B cell (primary cell): ENCODE results near the gene CNST. TPM values are rescaled to one million over a fixed set of nuclear protein-coding genes. Genes with fewer than 3 reads are reported as not detected.

Experiments used
- ATAC-seq: fragments of 200-7000 bp; cut with Tn5 transposase; one replicate; pipeline ENCODE4 v1.10.0; 2021; ENCODE audit warnings: low read depth, mild to moderate bottlenecking, moderate number of reproducible peaks, moderate library complexity
- CTCF ChIA-PET: fragments of 350-600 bp; sonication (Branson Sonifier 250); formaldehyde crosslinking; loops from one replicate; lab custom pipeline; 2021; ENCODE audit warnings: antibody characterized with exemption, inconsistent platforms; lab: Charles Lee
- POLR2A ChIA-PET: fragments of 350-600 bp; sonication (Branson Sonifier 250); formaldehyde crosslinking; loops from one replicate; lab custom pipeline; 2021; ENCODE audit warnings: antibody characterized with exemption; lab: Charles Lee
- DNase-seq: peaks from one replicate; pipeline ENCODE4 v3.0.0; 2013
- H2AFZ ChIP-seq: 2 replicates; pipeline ENCODE4 v1.6.1; 2012; ENCODE audit warnings: mild to moderate bottlenecking, low read depth, low read length; ENCODE audit not compliant: insufficient read depth, poor library complexity, severe bottlenecking
- H3K27ac ChIP-seq, 2 donors: 1 replicate in 1 of 2; 2 replicates in 1 of 2; pipeline ENCODE4 v1.5.1; 2012 to 2013; ENCODE audit warnings: low read length in 2 of 2, mild to moderate bottlenecking in 2 of 2, moderate library complexity in 1 of 2
- H3K27me3 ChIP-seq, 4 experiments: fragments of 200-600 bp in 1 of 4; sonication (generic) in 1 of 4; replicated peaks in 1 of 4; 1 replicate in 2 of 4; 2 replicates in 2 of 4; pipeline versions ENCODE4 v1.6.1 to v1.7.0; 2013 to 2016; ENCODE audit warnings: low read length in 3 of 4, mild to moderate bottlenecking in 2 of 4, mixed read lengths in 1 of 4, moderate library complexity in 1 of 4; ENCODE audit not compliant: insufficient read depth in 4 of 4, control insufficient read depth in 3 of 4; ENCODE audit errors: control extremely low read depth in 1 of 4
- H3K36me3 ChIP-seq, 2 experiments: replicated peaks in 1 of 2; 1 replicate in 1 of 2; 2 replicates in 1 of 2; pipeline versions ENCODE4 v1.6.1 to v1.7.1; 2013; ENCODE audit warnings: low read length in 1 of 2; ENCODE audit not compliant: insufficient read depth in 2 of 2, control insufficient read depth in 1 of 2; ENCODE audit errors: control extremely low read depth in 1 of 2, extremely low read depth in 1 of 2
- H3K4me1 ChIP-seq, 2 donors: fragments of 200-600 bp in 1 of 2; sonication (generic) in 1 of 2; 1 replicate in 1 of 2; 2 replicates in 1 of 2; pipeline versions ENCODE4 v1.5.1 to v1.6.1; 2013 to 2017; ENCODE audit warnings: low read length in 2 of 2; ENCODE audit not compliant: control insufficient read depth in 2 of 2, insufficient read depth in 2 of 2
- H3K4me2 ChIP-seq: replicated peaks from 2 replicates; pipeline ENCODE3; 2012; ENCODE audit warnings: mild to moderate bottlenecking, low read depth, low read length; ENCODE audit not compliant: poor library complexity, severe bottlenecking
- H3K4me3 ChIP-seq, 5 experiments: fragments of 200-600 bp in 1 of 5; sonication (generic) in 1 of 5; 1 replicate in 3 of 5; 2 replicates in 2 of 5; pipeline versions ENCODE4 v1.5.1 to v1.7.0; 2011 to 2016; ENCODE audit warnings: low read length in 4 of 5, mild to moderate bottlenecking in 4 of 5, low read depth in 2 of 5, control low read depth in 1 of 5, moderate library complexity in 1 of 5; ENCODE audit not compliant: insufficient read depth in 1 of 5; ENCODE audit errors: control extremely low read depth in 1 of 5, extremely low read depth in 1 of 5
- H3K79me2 ChIP-seq: fragments of 200-600 bp; sonication (generic); one replicate; pipeline ENCODE4 v1.6.0; 2016; ENCODE audit warnings: low read length; ENCODE audit not compliant: control insufficient read depth, insufficient read depth
- H3K9ac ChIP-seq: fragments of 200-600 bp; sonication (generic); 2 replicates; pipeline ENCODE4 v1.6.1; 2017; ENCODE audit warnings: mild to moderate bottlenecking, low read length, moderate library complexity
- H3K9me3 ChIP-seq, 3 donors: one replicate each; pipeline versions ENCODE4 v1.6.1 to v1.7.1; 2013; ENCODE audit warnings: low read length in 2 of 3; ENCODE audit not compliant: control insufficient read depth in 2 of 3, insufficient read depth in 1 of 3; ENCODE audit errors: control extremely low read depth in 1 of 3
- H4K20me1 ChIP-seq: 2 replicates; pipeline ENCODE4 v1.6.0; 2012; ENCODE audit warnings: mild to moderate bottlenecking, low read length; ENCODE audit not compliant: insufficient read depth, control insufficient read depth, poor library complexity, severe bottlenecking
- H3K27ac Mint-ChIP-seq: one replicate; pipeline ENCODE4 v1.8.0; 2021; ENCODE audit warnings: mixed read lengths
- H3K27me3 Mint-ChIP-seq: one replicate; pipeline ENCODE4 v1.8.0; 2021; ENCODE audit warnings: mixed read lengths
- H3K4me1 Mint-ChIP-seq: one replicate; pipeline ENCODE4 v1.8.0; 2021; ENCODE audit warnings: mixed read lengths
- H3K4me3 Mint-ChIP-seq: one replicate; pipeline ENCODE4 v1.8.0; 2021; ENCODE audit warnings: mixed read lengths
- H3K9me3 Mint-ChIP-seq: one replicate; pipeline ENCODE4 v1.8.0; 2022; ENCODE audit warnings: mixed read lengths; ENCODE audit not compliant: insufficient read depth
- CTCF ChIP-seq: fragments of 200-600 bp; IDR thresholded peaks from one replicate; pipeline ENCODE4 v1.8.0; 2022; ENCODE audit warnings: antibody characterized with exemption, mild to moderate bottlenecking
- EZH2 ChIP-seq: IDR thresholded peaks from 2 replicates; pipeline ENCODE4 v1.6.1; 2012; ENCODE audit warnings: borderline replicate concordance, low read depth, mild to moderate bottlenecking, moderate library complexity, low read length; ENCODE audit not compliant: insufficient read depth, poor library complexity, severe bottlenecking
- WGBS: methylation state at CpG from one replicate; pipeline ENCODE4 v1.1.5; 2013; ENCODE audit warnings: missing lambda C conversion rate; ENCODE audit not compliant: insufficient coverage; 5-methylcytosine and 5-hydroxymethylcytosine counted together
- intact Hi-C: fragments of 100-400 bp; cut with micrococcal nuclease; formaldehyde crosslinking; loops from one replicate; pipeline ENCODE4 v1.10.0; 2022
- polyA plus RNA-seq: library from polyadenylated mRNA; depleted of rRNA; stranded (reverse); fragments of >200 nt; gene quantifications from 2 replicates; pipeline ENCODE4 v1.2.3, GENCODE V29; 2012
- total RNA-seq, 2 donors: library from RNA; stranded (reverse); fragments of 120-200 nt in 1 of 2; gene quantifications; 1 replicate in 1 of 2; 2 replicates in 1 of 2; pipeline versions ENCODE4 v1.2.3 to v1.2.4, GENCODE V29; 2013 to 2022

The CNST gene
- total and polyA plus RNA-seq, 2 donors (not counting 1 experiment from before 2014, with no cell fraction given): 26.9 to 54.0 TPM

GRCh38 chr1:246582301-246583055 is 16.2 kb downstream of the CNST start:
- Mint-ChIP-seq H3K4me1 (peaks cover 45% of the 10 kb centered on the region), H3K27me3 (no peaks in the 10 kb centered on the region), H3K27ac (no peak overlapping the region), H3K9me3 (no peaks in the 10 kb centered on the region), H3K4me3 (no peak overlapping the region)
- Histone ChIP-seq H4K20me1 (peaks cover 49% of the 10 kb centered on the region), H3K36me3 (peaks cover 0 to 12% of the 10 kb centered on the region in 2 experiments), H3K4me2 (no peak overlapping the region), H3K4me1 (peaks cover 26 to 32% of the 10 kb centered on the region in 2 donors), H3K9ac (no peak overlapping the region), H3K27me3 (no peaks in the 10 kb centered on the region), H3K4me3 (no peak overlapping the region), H2AFZ (no peak overlapping the region), H3K9me3 (no peaks in the 10 kb centered on the region), H3K79me2 (peaks cover 94% of the 10 kb centered on the region), H3K27ac (no peak overlapping the region)
- ATAC-seq (no peak), DNase-seq (no peak)
- WGBS: 91% methylated on average over 8 of the region's 17 CpGs
- CTCF ChIA-PET: interaction anchor here (0.7 to 1.5 kb wide), 2 partner anchors 11 to 60 kb away, joined by 3 read pairs; no protein-coding TSS in a partner anchor
- intact Hi-C loops: no loop called here
- no peak for TF ChIP-seq EZH2
- TF ChIP-seq CTCF: no peak
- POLR2A ChIA-PET: no interaction called here

GRCh38 chr1:246583056-246583440 is 16.8 kb downstream of the CNST start:
- Histone ChIP-seq H3K4me3 (no peak overlapping the region), H3K36me3 (peaks cover 0 to 12% of the 10 kb centered on the region in 2 experiments), H3K79me2 (peaks cover 91% of the 10 kb centered on the region), H3K27ac (no peak overlapping the region), H3K9me3 (no peaks in the 10 kb centered on the region), H4K20me1 (peaks cover 49% of the 10 kb centered on the region), H3K4me1 (peaks cover 20 to 27% of the 10 kb centered on the region in 2 donors), H3K9ac (no peak overlapping the region), H3K4me2 (no peak overlapping the region), H3K27me3 (no peaks in the 10 kb centered on the region), H2AFZ (no peak overlapping the region)
- Mint-ChIP-seq H3K4me1 (peaks cover 44% of the 10 kb centered on the region), H3K4me3 (no peak overlapping the region), H3K27ac (no peak overlapping the region), H3K9me3 (no peaks in the 10 kb centered on the region), H3K27me3 (no peaks in the 10 kb centered on the region)
- CTCF ChIA-PET: interaction anchor here (0.7 to 1.5 kb wide), 2 partner anchors 12 to 61 kb away, joined by 3 read pairs; no protein-coding TSS in a partner anchor
- DNase-seq: no peak
- POLR2A ChIA-PET: no interaction called here
- TF ChIP-seq EZH2 (no peak), CTCF (no peak)
- no CpG with 5 or more reads among the region's 2 CpGs for WGBS
- intact Hi-C loops: no loop called here
- ATAC-seq: no peak
